Nephron progenitor cell (in vitro differentiated cells): Measurements from ENCODE around the gene HEATR3.

Experiments
- DNase-seq: peaks from one replicate; pipeline ENCODE4 v3.0.0; 2021
- H3K27ac Mint-ChIP-seq: 2 replicates; pipeline ENCODE4 v1.8.0; 2021; ENCODE audit warnings: mild to moderate bottlenecking, moderate library complexity, mixed read lengths
- H3K27me3 Mint-ChIP-seq: 2 replicates; pipeline ENCODE4 v1.8.0; 2021; ENCODE audit warnings: mild to moderate bottlenecking, low read depth, mixed read lengths; ENCODE audit not compliant: poor library complexity
- H3K36me3 Mint-ChIP-seq: 2 replicates; pipeline ENCODE4 v1.8.0; 2021; ENCODE audit warnings: low read depth, mixed read lengths
- H3K4me1 Mint-ChIP-seq: 2 replicates; pipeline ENCODE4 v1.8.0; 2021; ENCODE audit warnings: mixed read lengths
- H3K4me3 Mint-ChIP-seq: 2 replicates; pipeline ENCODE4 v1.8.0; 2021; ENCODE audit warnings: mild to moderate bottlenecking, moderate library complexity, mixed read lengths
- H3K9me3 Mint-ChIP-seq: 2 replicates; pipeline ENCODE4 v1.8.0; 2021; ENCODE audit warnings: mild to moderate bottlenecking, moderate library complexity, mixed read lengths
- TF ChIP-seq, protein P1 (sequence below): fragments of 200-600 bp; sonication (generic); IDR thresholded peaks from 2 replicates; pipeline ENCODE4 v1.5.0; 2021; ENCODE audit warnings: antibody characterized with exemption

The HEATR3 gene

DNA sequence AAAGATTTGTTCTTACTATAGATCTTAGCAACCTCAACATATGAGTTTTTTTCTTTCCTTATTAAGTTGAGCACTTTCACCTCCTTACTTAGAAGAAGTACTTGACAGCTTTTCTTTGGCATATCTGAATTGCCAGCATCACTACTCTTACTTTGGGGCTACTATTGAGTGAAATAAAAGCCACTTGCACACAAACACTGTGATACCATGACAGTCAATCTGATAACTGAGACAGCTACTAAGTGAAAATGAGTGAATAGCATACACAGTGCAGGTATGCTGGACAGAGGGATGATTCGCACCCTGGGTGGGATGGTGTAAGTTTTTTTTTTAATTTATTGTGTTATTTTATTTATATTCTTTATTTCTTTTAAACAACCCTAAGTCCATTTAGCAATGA lies 73.8 kb downstream of the HEATR3 start:
- peaks cover 15% of the 10 kb centered on the region for H3K9me3 Mint-ChIP-seq
- no peaks in the 10 kb centered on the region for H3K36me3 Mint-ChIP-seq

DNA sequence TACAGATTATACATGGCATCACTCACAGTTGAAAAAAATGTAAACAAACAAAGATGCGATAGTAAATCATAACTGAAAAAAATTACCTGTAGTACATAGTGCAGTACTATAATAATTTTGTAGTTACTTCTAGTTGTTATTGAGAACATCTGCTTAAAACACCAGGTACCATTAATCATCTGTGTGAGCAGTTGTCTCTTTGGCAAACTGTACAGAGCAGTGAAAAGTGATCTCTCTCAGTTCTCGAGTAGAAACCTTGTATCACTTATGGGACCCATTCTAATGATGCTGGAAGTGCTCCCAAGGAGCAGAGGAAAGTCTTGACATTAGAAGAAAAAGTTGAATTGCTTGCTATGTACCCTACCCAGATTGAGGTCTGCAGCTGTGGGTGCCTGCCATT lies 78.4 kb downstream of the HEATR3 start:
- no peaks in the 10 kb centered on the region for H3K36me3 Mint-ChIP-seq
- H3K9me3 Mint-ChIP-seq = peaks cover 15% of the 10 kb centered on the region
- H3K4me3 Mint-ChIP-seq = no peak overlapping the region
- no peak overlapping the region for H3K27ac Mint-ChIP-seq
- peaks cover 16% of the 10 kb centered on the region for H3K4me1 Mint-ChIP-seq
- H3K27me3 Mint-ChIP-seq = peaks cover 4% of the 10 kb centered on the region
- DNase-seq = no peak
- TF ChIP-seq, protein P1, sequence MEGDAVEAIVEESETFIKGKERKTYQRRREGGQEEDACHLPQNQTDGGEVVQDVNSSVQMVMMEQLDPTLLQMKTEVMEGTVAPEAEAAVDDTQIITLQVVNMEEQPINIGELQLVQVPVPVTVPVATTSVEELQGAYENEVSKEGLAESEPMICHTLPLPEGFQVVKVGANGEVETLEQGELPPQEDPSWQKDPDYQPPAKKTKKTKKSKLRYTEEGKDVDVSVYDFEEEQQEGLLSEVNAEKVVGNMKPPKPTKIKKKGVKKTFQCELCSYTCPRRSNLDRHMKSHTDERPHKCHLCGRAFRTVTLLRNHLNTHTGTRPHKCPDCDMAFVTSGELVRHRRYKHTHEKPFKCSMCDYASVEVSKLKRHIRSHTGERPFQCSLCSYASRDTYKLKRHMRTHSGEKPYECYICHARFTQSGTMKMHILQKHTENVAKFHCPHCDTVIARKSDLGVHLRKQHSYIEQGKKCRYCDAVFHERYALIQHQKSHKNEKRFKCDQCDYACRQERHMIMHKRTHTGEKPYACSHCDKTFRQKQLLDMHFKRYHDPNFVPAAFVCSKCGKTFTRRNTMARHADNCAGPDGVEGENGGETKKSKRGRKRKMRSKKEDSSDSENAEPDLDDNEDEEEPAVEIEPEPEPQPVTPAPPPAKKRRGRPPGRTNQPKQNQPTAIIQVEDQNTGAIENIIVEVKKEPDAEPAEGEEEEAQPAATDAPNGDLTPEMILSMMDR = no peak

More for the DNA sequence above, 73.8 kb downstream of the HEATR3 start:
- Mint-ChIP-seq H3K27ac (no peak overlapping the region), H3K27me3 (peaks cover 13% of the 10 kb centered on the region), H3K4me1 (peaks cover 5% of the 10 kb centered on the region), H3K4me3 (no peak overlapping the region)
- TF ChIP-seq, protein P1 = no peak
- no peak for DNase-seq

DNA sequence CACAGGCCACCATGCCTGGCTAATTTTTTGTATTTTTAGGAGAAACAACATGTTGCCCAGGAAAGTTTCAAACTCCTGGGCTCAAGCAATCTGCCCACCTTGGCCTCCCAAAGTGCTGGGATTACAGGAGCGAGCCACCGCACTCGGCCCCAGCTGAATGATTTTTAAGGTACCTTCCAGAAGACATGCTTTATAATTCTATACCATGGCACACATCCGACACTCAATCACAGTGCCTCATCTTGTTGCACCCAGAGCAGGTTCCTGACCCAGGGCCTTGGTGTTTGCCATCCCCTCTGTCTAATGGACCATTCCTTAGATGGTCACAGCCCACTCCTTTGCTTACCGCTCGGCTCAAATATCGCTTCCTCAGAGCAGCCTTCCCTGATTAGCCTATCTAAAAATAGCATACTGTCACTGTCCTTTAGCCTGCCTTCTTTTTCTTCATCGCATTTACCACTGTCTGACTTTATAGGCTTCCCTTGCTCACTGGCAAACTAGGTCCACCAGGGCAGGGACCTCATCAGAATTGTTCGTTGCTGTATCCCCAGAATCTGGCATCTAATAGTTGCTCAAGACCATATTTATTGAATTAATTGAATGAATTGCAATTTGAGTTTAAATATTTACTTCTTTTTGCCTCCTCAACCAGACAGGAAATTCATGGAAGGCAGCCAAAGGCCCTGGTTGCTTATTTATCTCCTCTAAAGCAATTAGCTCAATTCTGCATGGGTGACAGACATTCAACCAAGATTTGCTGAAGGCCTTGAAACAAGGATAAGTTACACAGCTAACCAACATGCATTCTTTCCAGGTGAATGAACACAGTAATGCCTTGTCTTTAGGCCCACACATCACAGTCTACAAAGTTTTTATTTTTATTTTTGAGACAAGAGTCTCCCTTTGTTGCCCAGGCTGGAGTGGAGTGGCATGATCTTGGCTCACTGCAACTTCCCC lies 81.0 kb downstream of the HEATR3 start:
- TF ChIP-seq, protein P1 = no peak
- Mint-ChIP-seq H3K27me3 (peaks cover 12% of the 10 kb centered on the region), H3K27ac (peak overlapping the region; percentile 81)

DNA sequence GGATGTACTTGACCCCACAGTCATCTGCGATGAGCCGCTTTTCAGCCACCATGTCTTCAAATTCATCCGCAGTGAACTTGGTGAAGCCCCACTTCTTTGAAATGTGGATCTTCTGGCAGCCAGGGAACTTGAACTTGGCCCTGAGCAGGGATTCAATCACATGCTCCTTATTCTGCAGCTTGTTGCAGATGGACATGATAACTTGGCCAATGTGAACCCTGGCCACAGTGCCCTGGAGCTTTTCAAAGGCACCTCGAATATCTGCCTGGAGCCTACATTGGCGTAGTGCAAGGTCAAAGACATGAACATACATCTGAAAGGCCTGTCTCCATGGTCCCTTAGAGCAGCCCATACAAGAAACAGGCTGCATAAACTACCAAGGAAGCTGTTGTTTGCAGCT lies 85.6 kb downstream of the HEATR3 start:
- TF ChIP-seq, protein P1 = no peak
- Mint-ChIP-seq H3K4me3 (peak overlapping the region; percentile 90), H3K9me3 (no peaks in the 10 kb centered on the region), H3K36me3 (no peaks in the 10 kb centered on the region), H3K27ac (no peak overlapping the region), H3K27me3 (peaks cover 14% of the 10 kb centered on the region), H3K4me1 (peaks cover 41% of the 10 kb centered on the region)
- DNase-seq = no peak

More for the DNA sequence above, 81.0 kb downstream of the HEATR3 start:
- Mint-ChIP-seq H3K4me1 (peaks cover 16% of the 10 kb centered on the region), H3K4me3 (no peak overlapping the region), H3K36me3 (no peaks in the 10 kb centered on the region), H3K9me3 (no peaks in the 10 kb centered on the region)
- no peak for DNase-seq

DNA sequence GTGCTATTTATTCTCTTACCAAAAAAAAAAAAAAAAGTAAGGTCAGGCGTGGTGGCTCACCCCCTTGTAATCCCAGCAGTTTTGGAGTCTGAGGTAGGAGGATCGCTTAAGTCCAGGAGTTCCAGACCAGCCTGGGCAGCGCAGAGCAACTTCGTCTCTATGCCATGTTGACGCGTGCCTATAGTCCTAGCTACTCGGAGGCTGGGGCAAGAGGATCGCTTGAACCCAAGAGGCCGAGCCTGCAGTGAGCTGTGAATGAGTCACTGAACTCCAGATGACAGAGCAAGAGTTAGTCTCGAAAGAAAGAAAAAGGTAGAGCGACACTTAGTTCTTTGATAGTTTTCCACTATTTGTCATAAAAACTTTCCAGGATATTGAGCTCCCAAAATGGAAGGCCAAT lies 86.0 kb downstream of the HEATR3 start:
- Mint-ChIP-seq H3K36me3 (no peaks in the 10 kb centered on the region), H3K4me3 (peak overlapping the region; percentile 90), H3K9me3 (no peaks in the 10 kb centered on the region), H3K4me1 (peaks cover 41% of the 10 kb centered on the region), H3K27me3 (peaks cover 14% of the 10 kb centered on the region), H3K27ac (no peak overlapping the region)
- TF ChIP-seq, protein P1 = no peak
- DNase-seq = no peak
